ENCODE data around the gene XPNPEP2.

GRCh38 chrX:129781134-129781672, 42.4 kb downstream of the XPNPEP2 start:
- TF ChIP-seq EZH2phosphoT487 (IDR thresholded peaks at IDR 0.05; ENCODE audit: insufficient read depth, low read depth) (no peak), EZH2 (IDR thresholded peaks at IDR 0.05; ENCODE audit: insufficient read depth, poor library complexity, severe bottlenecking) (no peak)
